Measurements from ENCODE around the gene KIF9. TPM values are rescaled to one million over a fixed set of nuclear protein-coding genes. Genes with fewer than 3 reads are reported as not detected.
"Not testable (repeated sequence)": the region's sequence is repeated elsewhere in the genome, so short reads cannot be mapped to it uniquely, and the experiment has no call there.

Gene KIF9
- total and polyA plus RNA-seq, 5 donors from 2014 or later, result 3.7 to 5.4 (median 4.1) TPM

DNA sequence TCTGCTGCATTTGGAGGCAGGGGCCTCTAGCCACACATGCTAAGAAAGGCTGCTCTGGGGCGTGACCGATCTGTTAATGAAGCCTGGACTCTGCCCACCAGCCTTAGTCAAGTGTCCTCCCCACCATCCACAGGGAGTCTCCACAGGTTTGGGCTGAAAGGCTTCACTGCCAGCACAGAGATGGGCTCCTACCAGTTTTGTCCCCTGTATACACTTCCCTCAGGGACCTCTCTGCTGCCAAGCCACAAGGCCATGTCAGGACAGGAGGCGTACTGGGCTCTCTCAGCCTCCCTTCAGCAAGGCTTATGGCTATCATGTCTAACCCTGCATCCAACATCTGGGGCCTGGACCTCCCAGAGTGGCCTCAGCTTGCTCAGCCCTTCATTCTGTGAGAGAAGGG lies 23.5 kb downstream of the KIF9 start:
- no peaks in the 10 kb centered on the region for H3K9me3 Mint-ChIP-seq
- no peak overlapping the region for H3K27ac ChIP-seq (ENCODE audit: insufficient read depth, low read length, poor library complexity, severe bottlenecking)
- H3K27ac Mint-ChIP-seq, result no peak overlapping the region
- H3K4me1 ChIP-seq (ENCODE audit: control insufficient read depth, insufficient read depth, low read length, poor library complexity, severe bottlenecking), result no peaks in the 10 kb centered on the region
- H3K4me3 Mint-ChIP-seq, result no peak overlapping the region
- H3K4me3 ChIP-seq (ENCODE audit: low read depth, low read length), result no peak overlapping the region
- H3K4me1 Mint-ChIP-seq, result peaks cover 0 to 2% (median 0%) of the 10 kb centered on the region in 4 donors
- H3K27me3 Mint-ChIP-seq, result no peaks in the 10 kb centered on the region
- no peaks in the 10 kb centered on the region for H3K9me3 ChIP-seq (ENCODE audit: control insufficient read depth in 2 of 2, low read length in 2 of 2)
- no peaks in the 10 kb centered on the region for H3K36me3 Mint-ChIP-seq
- no peak for DNase-seq
- no peak for ATAC-seq (ENCODE audit: low read depth in 2 of 2)
- no peaks in the 10 kb centered on the region for H3K27me3 ChIP-seq (ENCODE audit: control insufficient read depth, insufficient read depth, low read length)
- no peaks in the 10 kb centered on the region for H3K36me3 ChIP-seq (ENCODE audit: control insufficient read depth, insufficient read depth, low read length)

- H3K4me3 ChIP-seq (ENCODE audit: low read depth, low read length); H3K27ac Mint-ChIP-seq; H3K9me3 Mint-ChIP-seq; H3K27ac ChIP-seq (ENCODE audit: insufficient read depth, low read length, poor library complexity, severe bottlenecking); H3K27me3 Mint-ChIP-seq; H3K4me3 Mint-ChIP-seq; ATAC-seq (ENCODE audit: low read depth in 2 of 2); H3K27me3 ChIP-seq (ENCODE audit: control insufficient read depth, insufficient read depth, low read length); H3K36me3 Mint-ChIP-seq; H3K36me3 ChIP-seq (ENCODE audit: control insufficient read depth, insufficient read depth, low read length); H3K4me1 Mint-ChIP-seq; DNase-seq; H3K9me3 ChIP-seq (ENCODE audit: control insufficient read depth in 2 of 2, low read length in 2 of 2); H3K4me1 ChIP-seq (ENCODE audit: control insufficient read depth, insufficient read depth, low read length, poor library complexity, severe bottlenecking): not testable (repeated sequence)
These were observed 26.3 kb downstream of the KIF9 start for GRCh38 chr3:47256331-47256730.

DNA sequence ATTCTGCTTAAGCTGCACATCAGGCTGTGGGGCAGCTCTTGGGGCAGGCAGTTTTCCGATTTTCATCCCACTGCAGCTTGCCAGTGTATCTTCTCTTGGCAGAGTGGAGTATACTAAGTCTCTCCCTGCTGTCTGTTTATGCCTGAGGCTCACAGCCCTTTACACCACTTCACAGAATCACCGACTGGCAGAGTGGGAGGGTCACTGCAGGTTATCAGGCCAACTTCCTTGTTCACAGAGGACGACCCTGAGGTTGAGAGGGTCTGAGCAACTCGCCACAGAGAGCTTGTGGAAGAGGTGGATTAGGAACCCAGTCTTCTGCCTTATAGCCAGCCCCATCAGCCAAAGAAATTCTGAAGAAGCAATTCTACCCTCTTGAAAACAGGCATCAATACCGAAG lies 30.9 kb downstream of the KIF9 start:
- Mint-ChIP-seq H3K36me3 (no peaks in the 10 kb centered on the region), H3K4me1 (no peaks in the 10 kb centered on the region), H3K9me3 (no peaks in the 10 kb centered on the region), H3K27ac (no peak overlapping the region), H3K27me3 (no peaks in the 10 kb centered on the region), H3K4me3 (no peak overlapping the region)
- H3K4me3 ChIP-seq (ENCODE audit: low read depth, low read length), result no peak overlapping the region
- no peak overlapping the region for H3K27ac ChIP-seq (ENCODE audit: insufficient read depth, low read length, poor library complexity, severe bottlenecking)
- no peaks in the 10 kb centered on the region for H3K4me1 ChIP-seq (ENCODE audit: control insufficient read depth, insufficient read depth, low read length, poor library complexity, severe bottlenecking)
- H3K27me3 ChIP-seq (ENCODE audit: control insufficient read depth, insufficient read depth, low read length), result no peaks in the 10 kb centered on the region
- no peak for ATAC-seq (ENCODE audit: low read depth in 2 of 2)
- DNase-seq, result no peak
- H3K9me3 ChIP-seq (ENCODE audit: control insufficient read depth in 2 of 2, low read length in 2 of 2), result no peaks in the 10 kb centered on the region
- H3K36me3 ChIP-seq (ENCODE audit: control insufficient read depth, insufficient read depth, low read length), result no peaks in the 10 kb centered on the region

DNA sequence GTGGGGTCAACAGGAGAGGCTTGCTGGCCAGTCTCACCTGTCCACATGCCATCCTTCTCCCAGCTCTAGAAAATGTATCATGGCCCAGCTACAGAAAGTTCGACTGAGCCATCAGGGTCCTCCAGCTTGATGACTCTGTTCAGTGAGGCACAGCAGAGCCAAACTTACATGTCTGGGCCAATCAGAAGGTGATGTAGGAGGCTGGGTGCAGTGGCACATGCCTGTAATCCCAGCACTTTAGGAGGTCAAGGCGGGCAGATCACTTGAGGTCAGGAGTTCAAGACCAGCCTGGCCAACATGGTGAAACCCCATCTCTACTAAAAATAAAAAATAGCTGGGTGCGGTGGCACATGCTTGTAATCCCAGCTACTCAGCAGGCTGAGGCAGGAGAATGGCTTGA lies 31.5 kb downstream of the KIF9 start:
- H3K4me1 Mint-ChIP-seq; ATAC-seq (ENCODE audit: low read depth in 2 of 2); H3K9me3 Mint-ChIP-seq; H3K27ac Mint-ChIP-seq; H3K4me3 Mint-ChIP-seq; H3K4me1 ChIP-seq (ENCODE audit: control insufficient read depth, insufficient read depth, low read length, poor library complexity, severe bottlenecking); DNase-seq; H3K4me3 ChIP-seq (ENCODE audit: low read depth, low read length); H3K27me3 Mint-ChIP-seq; H3K27ac ChIP-seq (ENCODE audit: insufficient read depth, low read length, poor library complexity, severe bottlenecking); H3K36me3 Mint-ChIP-seq; H3K27me3 ChIP-seq (ENCODE audit: control insufficient read depth, insufficient read depth, low read length); H3K36me3 ChIP-seq (ENCODE audit: control insufficient read depth, insufficient read depth, low read length); H3K9me3 ChIP-seq (ENCODE audit: control insufficient read depth in 2 of 2, low read length in 2 of 2): not testable (repeated sequence)

DNA sequence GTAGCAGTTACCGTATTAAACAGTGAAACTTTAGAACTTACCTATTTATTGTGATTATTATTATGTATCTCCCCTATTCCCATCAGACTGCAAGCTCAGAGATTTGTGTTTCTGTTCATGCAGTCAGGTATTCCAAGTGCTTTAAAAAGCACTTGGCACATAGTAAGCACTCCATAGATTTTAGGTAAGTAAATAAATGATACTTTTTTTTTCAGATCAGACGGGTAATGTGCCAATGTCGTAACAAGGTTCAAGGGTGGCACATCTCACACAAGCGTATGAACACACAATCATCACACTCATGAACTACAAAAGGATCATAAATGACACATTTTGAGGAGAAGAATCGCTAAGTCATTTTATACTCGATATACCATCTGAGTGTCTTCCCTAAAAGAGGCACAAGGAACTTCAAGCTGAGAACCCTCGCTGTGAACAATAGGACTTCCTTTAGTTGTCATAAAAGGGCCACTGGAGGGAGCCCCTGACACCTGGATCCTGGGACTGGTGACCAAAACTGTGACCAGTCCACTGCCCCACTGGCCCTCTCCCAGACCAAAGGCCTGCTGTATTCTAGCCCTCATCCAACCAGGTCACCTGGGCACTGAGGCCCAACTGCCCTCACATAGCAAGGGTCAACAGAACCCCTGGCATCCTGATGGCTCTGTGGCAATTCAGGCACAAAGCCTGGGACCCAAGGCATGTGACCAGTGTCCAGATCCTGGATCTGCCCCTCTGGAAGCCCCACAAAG lies 32.1 kb downstream of the KIF9 start:
- no peaks in the 10 kb centered on the region for H3K4me1 Mint-ChIP-seq
- no peak overlapping the region for H3K4me3 ChIP-seq (ENCODE audit: low read depth, low read length)
- H3K9me3 Mint-ChIP-seq, result no peaks in the 10 kb centered on the region
- H3K27me3 ChIP-seq (ENCODE audit: control insufficient read depth, insufficient read depth, low read length), result no peaks in the 10 kb centered on the region
- no peak for ATAC-seq (ENCODE audit: low read depth in 2 of 2)
- H3K36me3 Mint-ChIP-seq, result no peaks in the 10 kb centered on the region
- H3K36me3 ChIP-seq (ENCODE audit: control insufficient read depth, insufficient read depth, low read length), result no peaks in the 10 kb centered on the region
- H3K9me3 ChIP-seq (ENCODE audit: control insufficient read depth in 2 of 2, low read length in 2 of 2), result no peaks in the 10 kb centered on the region
- no peak overlapping the region for H3K4me3 Mint-ChIP-seq
- H3K4me1 ChIP-seq (ENCODE audit: control insufficient read depth, insufficient read depth, low read length, poor library complexity, severe bottlenecking), result no peaks in the 10 kb centered on the region
- H3K27me3 Mint-ChIP-seq, result no peaks in the 10 kb centered on the region
- no peak overlapping the region for H3K27ac Mint-ChIP-seq
- no peak overlapping the region for H3K27ac ChIP-seq (ENCODE audit: insufficient read depth, low read length, poor library complexity, severe bottlenecking)
- no peak for DNase-seq

- Mint-ChIP-seq H3K27me3 (no peaks in the 10 kb centered on the region), H3K4me3 (no peak overlapping the region), H3K36me3 (no peaks in the 10 kb centered on the region), H3K27ac (peak overlapping the region in 1 of 3 donors; percentile 36), H3K4me1 (no peaks in the 10 kb centered on the region), H3K9me3 (no peaks in the 10 kb centered on the region)
- Histone ChIP-seq H3K27ac (ENCODE audit: insufficient read depth, low read length, poor library complexity, severe bottlenecking) (no peak overlapping the region), H3K4me1 (ENCODE audit: control insufficient read depth, insufficient read depth, low read length, poor library complexity, severe bottlenecking) (no peaks in the 10 kb centered on the region), H3K9me3 (ENCODE audit: control insufficient read depth in 2 of 2, low read length in 2 of 2) (no peaks in the 10 kb centered on the region), H3K36me3 (ENCODE audit: control insufficient read depth, insufficient read depth, low read length) (no peaks in the 10 kb centered on the region), H3K27me3 (ENCODE audit: control insufficient read depth, insufficient read depth, low read length) (no peaks in the 10 kb centered on the region), H3K4me3 (ENCODE audit: low read depth, low read length) (no peak overlapping the region)
- ATAC-seq (ENCODE audit: low read depth in 2 of 2) (no peak), DNase-seq (no peak)
These were observed 35.2 kb downstream of the KIF9 start for GRCh38 chr3:47247131-47248064.

- no peak for DNase-seq
These were observed 37.3 kb downstream of the KIF9 start for GRCh38 chr3:47245271-47245670.

More at GRCh38 chr3:47245271-47245670, 37.3 kb downstream of the KIF9 start:
- H3K27me3 Mint-ChIP-seq, result no peaks in the 10 kb centered on the region
- Histone ChIP-seq H3K27me3 (ENCODE audit: control insufficient read depth, insufficient read depth, low read length) (no peaks in the 10 kb centered on the region), H3K9me3 (ENCODE audit: control insufficient read depth in 2 of 2, low read length in 2 of 2) (no peaks in the 10 kb centered on the region), H3K27ac (ENCODE audit: insufficient read depth, low read length, poor library complexity, severe bottlenecking) (no peak overlapping the region), H3K36me3 (ENCODE audit: control insufficient read depth, insufficient read depth, low read length) (no peaks in the 10 kb centered on the region), H3K4me3 (ENCODE audit: low read depth, low read length) (no peak overlapping the region), H3K4me1 (ENCODE audit: control insufficient read depth, insufficient read depth, low read length, poor library complexity, severe bottlenecking) (no peaks in the 10 kb centered on the region)
- H3K4me1 Mint-ChIP-seq, result no peaks in the 10 kb centered on the region
- no peak overlapping the region for H3K4me3 Mint-ChIP-seq
- H3K36me3 Mint-ChIP-seq, result no peaks in the 10 kb centered on the region
- no peaks in the 10 kb centered on the region for H3K9me3 Mint-ChIP-seq
- ATAC-seq (ENCODE audit: low read depth in 2 of 2), result no peak
- H3K27ac Mint-ChIP-seq, result no peak overlapping the region
